Testis (tissue), 2 donors: ENCODE data around the gene CBARP.

ENCODE experiments used
- POLR2A ChIP-seq: fragments of 450-650 bp; IDR thresholded peaks from one replicate; pipeline ENCODE4 v1.6.1; 2017; ENCODE audit warnings: antibody characterized with exemption, mild to moderate bottlenecking, moderate library complexity
- TF ChIP-seq, protein P1 (sequence below), 3 experiments: fragments of 450-650 bp in 2 of 3; fragments of 200-600 bp in 1 of 3; sonication (generic) in 1 of 3; IDR thresholded peaks; one replicate each; pipeline ENCODE4 v1.5.1; 2016 to 2019; ENCODE audit warnings: antibody characterized with exemption in 3 of 3, mild to moderate bottlenecking in 2 of 3, moderate library complexity in 1 of 3

DNA sequence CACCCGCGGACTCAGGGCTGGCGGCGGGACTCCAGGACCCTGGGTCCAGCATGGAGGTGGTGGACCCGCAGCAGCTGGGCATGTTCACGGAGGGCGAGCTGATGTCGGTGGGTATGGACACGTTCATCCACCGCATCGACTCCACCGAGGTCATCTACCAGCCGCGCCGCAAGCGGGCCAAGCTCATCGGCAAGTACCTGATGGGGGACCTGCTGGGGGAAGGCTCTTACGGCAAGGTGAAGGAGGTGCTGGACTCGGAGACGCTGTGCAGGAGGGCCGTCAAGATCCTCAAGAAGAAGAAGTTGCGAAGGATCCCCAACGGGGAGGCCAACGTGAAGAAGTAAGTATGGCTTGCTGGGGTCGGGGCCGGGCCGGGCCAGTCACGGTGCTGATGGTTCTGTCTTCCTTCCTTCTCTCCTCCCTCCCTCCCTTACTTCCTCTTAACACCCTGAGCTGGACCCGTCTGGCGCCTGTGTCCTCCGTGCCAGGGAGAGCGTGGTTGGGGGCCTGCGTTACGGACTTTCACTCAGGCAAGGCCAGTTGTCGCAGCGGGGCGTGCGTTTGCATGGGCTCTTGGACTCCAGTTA, 30.8 kb downstream of the CBARP start:
- TF ChIP-seq, protein P1, sequence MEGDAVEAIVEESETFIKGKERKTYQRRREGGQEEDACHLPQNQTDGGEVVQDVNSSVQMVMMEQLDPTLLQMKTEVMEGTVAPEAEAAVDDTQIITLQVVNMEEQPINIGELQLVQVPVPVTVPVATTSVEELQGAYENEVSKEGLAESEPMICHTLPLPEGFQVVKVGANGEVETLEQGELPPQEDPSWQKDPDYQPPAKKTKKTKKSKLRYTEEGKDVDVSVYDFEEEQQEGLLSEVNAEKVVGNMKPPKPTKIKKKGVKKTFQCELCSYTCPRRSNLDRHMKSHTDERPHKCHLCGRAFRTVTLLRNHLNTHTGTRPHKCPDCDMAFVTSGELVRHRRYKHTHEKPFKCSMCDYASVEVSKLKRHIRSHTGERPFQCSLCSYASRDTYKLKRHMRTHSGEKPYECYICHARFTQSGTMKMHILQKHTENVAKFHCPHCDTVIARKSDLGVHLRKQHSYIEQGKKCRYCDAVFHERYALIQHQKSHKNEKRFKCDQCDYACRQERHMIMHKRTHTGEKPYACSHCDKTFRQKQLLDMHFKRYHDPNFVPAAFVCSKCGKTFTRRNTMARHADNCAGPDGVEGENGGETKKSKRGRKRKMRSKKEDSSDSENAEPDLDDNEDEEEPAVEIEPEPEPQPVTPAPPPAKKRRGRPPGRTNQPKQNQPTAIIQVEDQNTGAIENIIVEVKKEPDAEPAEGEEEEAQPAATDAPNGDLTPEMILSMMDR (IDR thresholded peaks at IDR 0.05) = no peak
- TF ChIP-seq POLR2A = no peak
